ENCODE data around the gene PPP1CC.

GRCh38 chr12:110745542-110746284 lies 3.0 kb upstream of the PPP1CC start:
- no peak for TF ChIP-seq CTCF (conservative IDR thresholded peaks at IDR 0.05; ENCODE audit: low read length)
- TF ChIP-seq EZH2phosphoT487 (IDR thresholded peaks at IDR 0.05; ENCODE audit: borderline replicate concordance): no peak
